Ramos (cell line): ENCODE results near the gene IL1RAPL1.

ENCODE experiments used
- in situ Hi-C: fragments of 300-500 bp; cut with MboI; formaldehyde crosslinking; loops from one replicate; pipeline ENCODE4 v1.14.3; 2022; ENCODE audit warnings: low sequenced_read_pairs; ENCODE audit not compliant: unreplicated experiment

The IL1RAPL1 gene

GRCh38 chrX:28586981-28587551 lies at the start of gene IL1RAPL1:
Gene IL1RAPL1 (plus strand): TSS chrX:28587446.
- in situ Hi-C loops, result no loop called here

GRCh38 chrX:28542791-28543190 lies 44.5 kb upstream of the IL1RAPL1 start:
- in situ Hi-C loops, result no loop called here

GRCh38 chrX:28549838-28550237 lies 37.4 kb upstream of the IL1RAPL1 start:
- in situ Hi-C loops, result no loop called here

- in situ Hi-C loops, result no loop called here
Measured at GRCh38 chrX:28550331-28550872, 36.8 kb upstream of the IL1RAPL1 start.

- in situ Hi-C loops, result no loop called here
Measured at GRCh38 chrX:28552322-28552721, 34.9 kb upstream of the IL1RAPL1 start.

GRCh38 chrX:28552882-28553829 lies 34.1 kb upstream of the IL1RAPL1 start:
- in situ Hi-C loops, result no loop called here

- in situ Hi-C loops, result no loop called here
Measured at GRCh38 chrX:28576117-28576516, 11.1 kb upstream of the IL1RAPL1 start.

- in situ Hi-C loops, result no loop called here
Measured at GRCh38 chrX:28581522-28581921, 5.7 kb upstream of the IL1RAPL1 start.

- in situ Hi-C loops, result no loop called here
Measured at GRCh38 chrX:28582511-28582910, 4.7 kb upstream of the IL1RAPL1 start.

GRCh38 chrX:28584025-28584424 lies 3.2 kb upstream of the IL1RAPL1 start:
- in situ Hi-C loops, result no loop called here

- in situ Hi-C loops, result no loop called here
Measured at GRCh38 chrX:28585767-28586166, 1.5 kb upstream of the IL1RAPL1 start.

- in situ Hi-C loops, result no loop called here
Measured at GRCh38 chrX:28586286-28586685, 960 bp upstream of the IL1RAPL1 start.

GRCh38 chrX:28589046-28589445 lies 1.8 kb downstream of the IL1RAPL1 start:
- in situ Hi-C loops, result no loop called here

- in situ Hi-C loops, result no loop called here
Measured at GRCh38 chrX:28590396-28590795, 3.1 kb downstream of the IL1RAPL1 start.

- in situ Hi-C loops, result no loop called here
Measured at GRCh38 chrX:28591542-28591941, 4.3 kb downstream of the IL1RAPL1 start.

GRCh38 chrX:28595346-28595745 lies 8.1 kb downstream of the IL1RAPL1 start:
- in situ Hi-C loops, result no loop called here

GRCh38 chrX:28599957-28600356 lies 12.7 kb downstream of the IL1RAPL1 start:
- in situ Hi-C loops, result no loop called here

- in situ Hi-C loops, result no loop called here
Measured at GRCh38 chrX:28609003-28609402, 21.8 kb downstream of the IL1RAPL1 start.

- in situ Hi-C loops, result no loop called here
Measured at GRCh38 chrX:28609917-28610613, 22.8 kb downstream of the IL1RAPL1 start.

- in situ Hi-C loops, result no loop called here
Measured at GRCh38 chrX:28610746-28611145, 23.5 kb downstream of the IL1RAPL1 start.

- in situ Hi-C loops, result no loop called here
Measured at GRCh38 chrX:28613558-28613957, 26.3 kb downstream of the IL1RAPL1 start.
